Liver (tissue), 3 donors: ENCODE measurements around the gene DCP2.

Source experiments
- EGR1 ChIP-seq, 2 donors: IDR thresholded peaks; 2 replicates each; pipeline ENCODE4 v1.6.1; 2016 to 2018; ENCODE audit warnings: antibody characterized with exemption in 2 of 2, low read depth in 2 of 2
- JUND ChIP-seq, 2 donors: IDR thresholded peaks; 2 replicates each; pipeline ENCODE4 v1.6.1; 2016; ENCODE audit warnings: antibody characterized with exemption in 2 of 2
- RAD21 ChIP-seq, 2 donors: IDR thresholded peaks; 2 replicates each; pipeline ENCODE4 v1.6.1; 2016; ENCODE audit warnings: antibody characterized with exemption in 2 of 2, mild to moderate bottlenecking in 2 of 2
- RXRA ChIP-seq, 2 donors: IDR thresholded peaks; 2 replicates each; pipeline ENCODE4 v1.6.1; 2017 to 2018; ENCODE audit warnings: antibody characterized with exemption in 2 of 2, mild to moderate bottlenecking in 1 of 2
- SP1 ChIP-seq: IDR thresholded peaks from 2 replicates; pipeline ENCODE4 v1.6.1; 2018; ENCODE audit warnings: antibody characterized with exemption, mild to moderate bottlenecking
- TAF1 ChIP-seq: conservative IDR thresholded peaks from 2 replicates; pipeline ENCODE4 v1.6.1; 2016; ENCODE audit warnings: antibody characterized with exemption, mild to moderate bottlenecking
- YY1 ChIP-seq: IDR thresholded peaks from 2 replicates; pipeline ENCODE4 v1.6.1; 2016; ENCODE audit warnings: antibody characterized with exemption, mild to moderate bottlenecking
- TF ChIP-seq, protein P1 (sequence below): IDR thresholded peaks from 2 replicates; pipeline ENCODE4 v1.6.1; 2016; ENCODE audit warnings: antibody characterized with exemption
- TF ChIP-seq, protein P2 (sequence below): fragments of 150-350 bp; IDR thresholded peaks from 2 replicates; pipeline ENCODE4 v1.5.1; 2017; ENCODE audit warnings: improper control_type of control experiment, low read depth, low read length; ENCODE audit not compliant: missing input control
- TF ChIP-seq, protein P3 (sequence below): IDR thresholded peaks from 2 replicates; pipeline ENCODE4 v1.6.1; 2016; ENCODE audit warnings: antibody characterized with exemption
- TF ChIP-seq, protein P4 (sequence below): IDR thresholded peaks from 2 replicates; pipeline ENCODE4 v1.6.1; 2016; ENCODE audit warnings: antibody characterized with exemption
- donor health status: healthy.
- donor health status: healthy.

DNA sequence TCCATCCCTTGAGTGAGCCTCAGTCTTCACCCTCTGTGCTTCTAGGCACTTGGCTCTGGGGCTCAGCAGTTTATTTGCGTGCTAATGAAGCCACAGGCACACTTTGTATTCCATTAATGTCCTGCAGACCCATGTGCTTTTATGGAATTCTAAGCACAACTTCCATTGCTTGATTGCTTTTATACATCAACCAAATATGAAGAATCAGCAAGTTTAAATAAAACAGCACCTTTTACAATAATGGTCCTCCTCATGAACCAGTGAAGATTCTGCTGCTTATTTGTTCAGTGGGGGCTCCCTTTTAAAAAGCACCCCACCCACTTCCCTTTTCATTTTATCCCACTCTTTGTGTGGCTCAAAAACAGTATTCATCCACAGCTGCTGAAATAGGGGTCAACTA lies 60.2 kb downstream of the DCP2 start:
- TF ChIP-seq, protein P1, sequence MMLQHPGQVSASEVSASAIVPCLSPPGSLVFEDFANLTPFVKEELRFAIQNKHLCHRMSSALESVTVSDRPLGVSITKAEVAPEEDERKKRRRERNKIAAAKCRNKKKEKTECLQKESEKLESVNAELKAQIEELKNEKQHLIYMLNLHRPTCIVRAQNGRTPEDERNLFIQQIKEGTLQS: no peak
- TF ChIP-seq, protein P2, sequence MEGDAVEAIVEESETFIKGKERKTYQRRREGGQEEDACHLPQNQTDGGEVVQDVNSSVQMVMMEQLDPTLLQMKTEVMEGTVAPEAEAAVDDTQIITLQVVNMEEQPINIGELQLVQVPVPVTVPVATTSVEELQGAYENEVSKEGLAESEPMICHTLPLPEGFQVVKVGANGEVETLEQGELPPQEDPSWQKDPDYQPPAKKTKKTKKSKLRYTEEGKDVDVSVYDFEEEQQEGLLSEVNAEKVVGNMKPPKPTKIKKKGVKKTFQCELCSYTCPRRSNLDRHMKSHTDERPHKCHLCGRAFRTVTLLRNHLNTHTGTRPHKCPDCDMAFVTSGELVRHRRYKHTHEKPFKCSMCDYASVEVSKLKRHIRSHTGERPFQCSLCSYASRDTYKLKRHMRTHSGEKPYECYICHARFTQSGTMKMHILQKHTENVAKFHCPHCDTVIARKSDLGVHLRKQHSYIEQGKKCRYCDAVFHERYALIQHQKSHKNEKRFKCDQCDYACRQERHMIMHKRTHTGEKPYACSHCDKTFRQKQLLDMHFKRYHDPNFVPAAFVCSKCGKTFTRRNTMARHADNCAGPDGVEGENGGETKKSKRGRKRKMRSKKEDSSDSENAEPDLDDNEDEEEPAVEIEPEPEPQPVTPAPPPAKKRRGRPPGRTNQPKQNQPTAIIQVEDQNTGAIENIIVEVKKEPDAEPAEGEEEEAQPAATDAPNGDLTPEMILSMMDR: no peak
- TF ChIP-seq, protein P3, sequence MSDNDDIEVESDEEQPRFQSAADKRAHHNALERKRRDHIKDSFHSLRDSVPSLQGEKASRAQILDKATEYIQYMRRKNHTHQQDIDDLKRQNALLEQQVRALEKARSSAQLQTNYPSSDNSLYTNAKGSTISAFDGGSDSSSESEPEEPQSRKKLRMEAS: no peak
- TF ChIP-seq SP1 (no peak), TAF1 (no peak), EGR1 (IDR thresholded peaks at IDR 0.05; ENCODE audit: low read depth in 2 of 2) (no peak), RAD21 (IDR thresholded peaks at IDR 0.05) (no peak), YY1 (no peak), RXRA (IDR thresholded peaks at IDR 0.05) (no peak), JUND (IDR thresholded peaks at IDR 0.05) (no peak)
- TF ChIP-seq, protein P4, sequence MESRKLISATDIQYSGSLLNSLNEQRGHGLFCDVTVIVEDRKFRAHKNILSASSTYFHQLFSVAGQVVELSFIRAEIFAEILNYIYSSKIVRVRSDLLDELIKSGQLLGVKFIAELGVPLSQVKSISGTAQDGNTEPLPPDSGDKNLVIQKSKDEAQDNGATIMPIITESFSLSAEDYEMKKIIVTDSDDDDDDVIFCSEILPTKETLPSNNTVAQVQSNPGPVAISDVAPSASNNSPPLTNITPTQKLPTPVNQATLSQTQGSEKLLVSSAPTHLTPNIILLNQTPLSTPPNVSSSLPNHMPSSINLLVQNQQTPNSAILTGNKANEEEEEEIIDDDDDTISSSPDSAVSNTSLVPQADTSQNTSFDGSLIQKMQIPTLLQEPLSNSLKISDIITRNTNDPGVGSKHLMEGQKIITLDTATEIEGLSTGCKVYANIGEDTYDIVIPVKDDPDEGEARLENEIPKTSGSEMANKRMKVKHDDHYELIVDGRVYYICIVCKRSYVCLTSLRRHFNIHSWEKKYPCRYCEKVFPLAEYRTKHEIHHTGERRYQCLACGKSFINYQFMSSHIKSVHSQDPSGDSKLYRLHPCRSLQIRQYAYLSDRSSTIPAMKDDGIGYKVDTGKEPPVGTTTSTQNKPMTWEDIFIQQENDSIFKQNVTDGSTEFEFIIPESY: no peak
